Measurements from ENCODE around the gene ZBTB38. TPM values are rescaled to one million over a fixed set of nuclear protein-coding genes. Genes with fewer than 3 reads are reported as not detected.

ZBTB38 gene
- total and polyA plus RNA-seq, 3 donors from 2014 or later, result 66.7 to 167 (median 131) TPM

DNA sequence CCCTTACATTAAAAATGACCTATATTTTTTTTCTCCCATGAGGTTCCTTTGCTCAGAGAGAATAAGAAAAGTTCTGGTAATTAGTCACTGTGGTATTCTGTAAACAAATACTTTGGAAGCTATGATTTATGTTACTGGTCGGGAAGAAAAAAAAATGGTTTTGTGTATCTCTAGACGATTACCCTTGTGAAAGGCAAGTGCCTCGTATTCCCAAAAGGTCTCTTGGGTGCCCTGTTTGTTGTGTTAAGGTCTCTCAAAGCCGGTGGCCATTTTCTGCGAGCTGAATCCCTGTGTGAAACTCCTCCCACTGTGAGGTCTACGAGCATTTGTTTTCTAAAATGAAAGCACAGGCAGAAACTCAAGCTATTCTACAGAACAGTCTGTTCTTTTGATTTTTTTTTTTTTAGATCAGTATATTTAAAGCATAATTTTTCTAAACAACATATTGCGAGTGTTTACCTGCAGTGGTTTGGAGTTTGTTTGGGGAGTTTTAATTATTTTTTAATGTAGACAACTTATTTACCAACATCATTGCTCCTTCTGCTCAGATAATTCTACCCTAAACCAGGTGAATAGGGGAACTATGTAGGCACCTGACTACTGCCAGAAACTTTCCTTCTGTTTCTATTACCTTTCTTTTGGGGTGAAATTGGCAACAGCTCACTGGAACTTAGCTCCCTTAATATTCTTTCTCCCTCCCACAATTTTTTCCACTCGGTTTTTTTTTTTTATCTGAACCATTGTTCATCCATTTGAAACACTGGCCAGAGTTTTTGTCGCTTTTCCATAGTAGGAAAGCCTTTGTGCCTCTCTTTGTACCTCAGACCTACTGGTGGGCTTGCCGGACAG, 44.0 kb downstream of the ZBTB38 start:
- WGBS, 2 donors, result 23 to 27% methylated on average over 10 of the region's 10 CpGs
- Histone ChIP-seq H3K36me3 (ENCODE audit: low read depth, missing control alignments) (no peaks in the 10 kb centered on the region), H3K4me3 (no peak overlapping the region), H3K9me3 (no peaks in the 10 kb centered on the region), H3K27me3 (no peaks in the 10 kb centered on the region), H3K27ac (peak overlapping the region; percentile 83 to 96), H3K4me1 (peaks cover 44% of the 10 kb centered on the region)
- intact Hi-C loops (cut with DNase I; ENCODE audit: low total_unique reads), result no loop called here
- peak; percentile 80 for DNase-seq
- TF ChIP-seq CTCF (IDR thresholded peaks at IDR 0.05) (no peak), POLR2A (IDR thresholded peaks at IDR 0.05) (no peak)

- Histone ChIP-seq H3K36me3 (ENCODE audit: low read depth, missing control alignments) (no peaks in the 10 kb centered on the region), H3K27ac (peak overlapping the region; percentile 83 to 96), H3K4me1 (peaks cover 44% of the 10 kb centered on the region), H3K27me3 (no peaks in the 10 kb centered on the region), H3K9me3 (no peaks in the 10 kb centered on the region), H3K4me3 (no peak overlapping the region)
- TF ChIP-seq CTCF (IDR thresholded peaks at IDR 0.05) (no peak), POLR2A (IDR thresholded peaks at IDR 0.05) (no peak)
- 29 to 37% methylated on average over 11 of the region's 11 CpGs for WGBS, 2 donors
- intact Hi-C loops (cut with DNase I; ENCODE audit: low total_unique reads), result no loop called here
- DNase-seq, result peak; percentile 91
These were observed 44.6 kb downstream of the ZBTB38 start for GRCh38 chr3:141412936-141413354.

- Histone ChIP-seq H3K4me1 (peaks cover 44% of the 10 kb centered on the region), H3K36me3 (ENCODE audit: low read depth, missing control alignments) (no peaks in the 10 kb centered on the region), H3K27ac (peak overlapping the region; percentile 83 to 96), H3K4me3 (no peak overlapping the region), H3K27me3 (no peaks in the 10 kb centered on the region), H3K9me3 (no peaks in the 10 kb centered on the region)
- 64 to 91% methylated on average over 3 of the region's 3 CpGs for WGBS, 2 donors
- no peak for DNase-seq
- TF ChIP-seq CTCF (IDR thresholded peaks at IDR 0.05), result no peak
- TF ChIP-seq POLR2A (IDR thresholded peaks at IDR 0.05), result no peak
- intact Hi-C loops (cut with DNase I; ENCODE audit: low total_unique reads), result no loop called here
These were observed 45.1 kb downstream of the ZBTB38 start for GRCh38 chr3:141413391-141413790.

- peak overlapping the region; percentile 83 to 96 for H3K27ac ChIP-seq
- peaks cover 40% of the 10 kb centered on the region for H3K4me1 ChIP-seq
- H3K4me3 ChIP-seq, result no peak overlapping the region
- H3K9me3 ChIP-seq, result no peaks in the 10 kb centered on the region
- no peak for DNase-seq
- TF ChIP-seq CTCF (IDR thresholded peaks at IDR 0.05) (no peak), POLR2A (IDR thresholded peaks at IDR 0.05) (no peak)
- intact Hi-C loops (cut with DNase I; ENCODE audit: low total_unique reads), result no loop called here
- H3K36me3 ChIP-seq (ENCODE audit: low read depth, missing control alignments), result no peaks in the 10 kb centered on the region
- no peaks in the 10 kb centered on the region for H3K27me3 ChIP-seq
- WGBS, 2 donors, result 61 to 80% methylated on average over 10 to 11 of the region's 11 CpGs
These were observed 45.7 kb downstream of the ZBTB38 start for GRCh38 chr3:141413801-141414689.
